ENCODE measurements around the gene SRSF8. TPM values are rescaled to one million over a fixed set of nuclear protein-coding genes. Genes with fewer than 3 reads are reported as not detected.

The SRSF8 gene
- total RNA-seq, 2 donors from 2014 or later = 29.4 to 44.3 TPM

- ATAC-seq (no peak), DNase-seq (ENCODE audit: low spot score) (no peak)
- no peaks in the 10 kb centered on the region for H3K36me3 Mint-ChIP-seq
- H3K27ac Mint-ChIP-seq = no peak overlapping the region
- peaks cover 21 to 35% of the 10 kb centered on the region in 2 donors for H3K27me3 Mint-ChIP-seq
- no peak overlapping the region for H3K4me3 Mint-ChIP-seq
- H3K4me1 Mint-ChIP-seq (ENCODE audit: low read depth in 2 of 2) = no peaks in the 10 kb centered on the region
- no peaks in the 10 kb centered on the region for H3K9me3 Mint-ChIP-seq
Measured at GRCh38 chr11:95054356-95054755, 12.4 kb upstream of the SRSF8 start.

- H3K4me3 Mint-ChIP-seq = no peak overlapping the region
- no peaks in the 10 kb centered on the region for H3K9me3 Mint-ChIP-seq
- H3K4me1 Mint-ChIP-seq (ENCODE audit: low read depth in 2 of 2) = no peaks in the 10 kb centered on the region
- no peaks in the 10 kb centered on the region for H3K36me3 Mint-ChIP-seq
- ATAC-seq = no peak
- peaks cover 26 to 34% of the 10 kb centered on the region in 2 donors for H3K27me3 Mint-ChIP-seq
- no peak for DNase-seq (ENCODE audit: low spot score)
- H3K27ac Mint-ChIP-seq = no peak overlapping the region
Measured at GRCh38 chr11:95055283-95055897, 11.3 kb upstream of the SRSF8 start.

- H3K4me3 Mint-ChIP-seq = no peak overlapping the region
- H3K27me3 Mint-ChIP-seq = peaks cover 26 to 43% of the 10 kb centered on the region in 2 donors
- H3K27ac Mint-ChIP-seq = no peak overlapping the region
- no peaks in the 10 kb centered on the region for H3K9me3 Mint-ChIP-seq
- no peaks in the 10 kb centered on the region for H3K4me1 Mint-ChIP-seq (ENCODE audit: low read depth in 2 of 2)
- H3K36me3 Mint-ChIP-seq = no peaks in the 10 kb centered on the region
- DNase-seq (ENCODE audit: low spot score) (no peak), ATAC-seq (no peak)
Measured at GRCh38 chr11:95057959-95058358, 8.8 kb upstream of the SRSF8 start.

GRCh38 chr11:95058621-95059020 lies 8.1 kb upstream of the SRSF8 start:
- DNase-seq (ENCODE audit: low spot score) (no peak), ATAC-seq (no peak)
- H3K36me3 Mint-ChIP-seq = no peaks in the 10 kb centered on the region
- no peaks in the 10 kb centered on the region for H3K9me3 Mint-ChIP-seq
- no peak overlapping the region for H3K27ac Mint-ChIP-seq
- no peaks in the 10 kb centered on the region for H3K4me1 Mint-ChIP-seq (ENCODE audit: low read depth in 2 of 2)
- H3K27me3 Mint-ChIP-seq = peaks cover 21 to 37% of the 10 kb centered on the region in 2 donors
- H3K4me3 Mint-ChIP-seq = no peak overlapping the region

GRCh38 chr11:95059046-95059445 lies 7.7 kb upstream of the SRSF8 start:
- Mint-ChIP-seq H3K4me3 (no peak overlapping the region), H3K9me3 (no peaks in the 10 kb centered on the region), H3K4me1 (ENCODE audit: low read depth in 2 of 2) (no peaks in the 10 kb centered on the region), H3K36me3 (no peaks in the 10 kb centered on the region), H3K27ac (no peak overlapping the region), H3K27me3 (peaks cover 19 to 35% of the 10 kb centered on the region in 2 donors)
- ATAC-seq (no peak), DNase-seq (ENCODE audit: low spot score) (no peak)

- Mint-ChIP-seq H3K4me1 (ENCODE audit: low read depth in 2 of 2) (peaks cover 15 to 22% of the 10 kb centered on the region in 2 donors), H3K27ac (no peak overlapping the region), H3K9me3 (no peaks in the 10 kb centered on the region), H3K4me3 (no peak overlapping the region), H3K36me3 (peaks cover 1% of the 10 kb centered on the region), H3K27me3 (peaks cover 3 to 15% of the 10 kb centered on the region in 2 donors)
- DNase-seq (ENCODE audit: low spot score) = no peak
- ATAC-seq = no peak
Measured at GRCh38 chr11:95065336-95065735, 1.4 kb upstream of the SRSF8 start.

GRCh38 chr11:95067039-95067840 lies 521 bp downstream of the SRSF8 start:
- Mint-ChIP-seq H3K4me1 (ENCODE audit: low read depth in 2 of 2) (peaks cover 20 to 22% of the 10 kb centered on the region in 2 donors), H3K27me3 (peaks cover 0 to 8% of the 10 kb centered on the region in 2 donors), H3K4me3 (peak overlapping the region; percentile 97), H3K27ac (peak overlapping the region; percentile 92 to 99), H3K9me3 (no peaks in the 10 kb centered on the region), H3K36me3 (peaks cover 5% of the 10 kb centered on the region)
- ATAC-seq (peak; percentile 84 to 89), DNase-seq (ENCODE audit: low spot score) (peak; percentile 82)

GRCh38 chr11:95067841-95068219 lies 1.1 kb downstream of the SRSF8 start:
- DNase-seq (ENCODE audit: low spot score) = no peak
- Mint-ChIP-seq H3K9me3 (no peaks in the 10 kb centered on the region), H3K4me3 (peak overlapping the region; percentile 97), H3K27me3 (peaks cover 0 to 2% of the 10 kb centered on the region in 2 donors), H3K36me3 (peaks cover 5% of the 10 kb centered on the region), H3K4me1 (ENCODE audit: low read depth in 2 of 2) (peaks cover 22 to 25% of the 10 kb centered on the region in 2 donors), H3K27ac (peak overlapping the region; percentile 92 to 99)
- ATAC-seq = no peak

GRCh38 chr11:95068549-95068948 lies 1.8 kb downstream of the SRSF8 start:
- ATAC-seq (peak; percentile 79 to 83), DNase-seq (ENCODE audit: low spot score) (peak; percentile 76)
- peaks cover 25 to 27% of the 10 kb centered on the region in 2 donors for H3K4me1 Mint-ChIP-seq (ENCODE audit: low read depth in 2 of 2)
- no peaks in the 10 kb centered on the region for H3K9me3 Mint-ChIP-seq
- H3K27me3 Mint-ChIP-seq = no peaks in the 10 kb centered on the region
- peak overlapping the region; percentile 97 for H3K4me3 Mint-ChIP-seq
- H3K36me3 Mint-ChIP-seq = peaks cover 5% of the 10 kb centered on the region
- H3K27ac Mint-ChIP-seq = peak overlapping the region; percentile 92 to 99

GRCh38 chr11:95070471-95070870 lies 3.8 kb downstream of the SRSF8 start:
- peaks cover 5% of the 10 kb centered on the region for H3K36me3 Mint-ChIP-seq
- ATAC-seq (no peak), DNase-seq (ENCODE audit: low spot score) (no peak)
- no peak overlapping the region for H3K27ac Mint-ChIP-seq
- H3K9me3 Mint-ChIP-seq = no peaks in the 10 kb centered on the region
- no peak overlapping the region for H3K4me3 Mint-ChIP-seq
- peaks cover 25 to 27% of the 10 kb centered on the region in 2 donors for H3K4me1 Mint-ChIP-seq (ENCODE audit: low read depth in 2 of 2)
- no peaks in the 10 kb centered on the region for H3K27me3 Mint-ChIP-seq

- no peak for ATAC-seq
- Mint-ChIP-seq H3K4me3 (no peak overlapping the region), H3K4me1 (ENCODE audit: low read depth in 2 of 2) (peaks cover 20 to 21% of the 10 kb centered on the region in 2 donors), H3K27me3 (peaks cover 0 to under 1% of the 10 kb centered on the region in 2 donors), H3K36me3 (peaks cover 5% of the 10 kb centered on the region), H3K9me3 (no peaks in the 10 kb centered on the region), H3K27ac (no peak overlapping the region)
- DNase-seq (ENCODE audit: low spot score) = no peak
Measured at GRCh38 chr11:95072948-95073347, 6.2 kb downstream of the SRSF8 start.

- H3K9me3 Mint-ChIP-seq = no peaks in the 10 kb centered on the region
- no peak overlapping the region for H3K27ac Mint-ChIP-seq
- H3K4me1 Mint-ChIP-seq (ENCODE audit: low read depth in 2 of 2) = peaks cover 5 to 15% of the 10 kb centered on the region in 2 donors
- peaks cover 5% of the 10 kb centered on the region for H3K36me3 Mint-ChIP-seq
- peaks cover 0 to 6% of the 10 kb centered on the region in 2 donors for H3K27me3 Mint-ChIP-seq
- no peak overlapping the region for H3K4me3 Mint-ChIP-seq
- DNase-seq (ENCODE audit: low spot score) (no peak), ATAC-seq (no peak)
Measured at GRCh38 chr11:95074792-95075563, 8.3 kb downstream of the SRSF8 start.

GRCh38 chr11:95076416-95076815 lies 9.7 kb downstream of the SRSF8 start:
- peaks cover 5 to 9% of the 10 kb centered on the region in 2 donors for H3K4me1 Mint-ChIP-seq (ENCODE audit: low read depth in 2 of 2)
- no peaks in the 10 kb centered on the region for H3K9me3 Mint-ChIP-seq
- H3K27ac Mint-ChIP-seq = no peak overlapping the region
- DNase-seq (ENCODE audit: low spot score) (no peak), ATAC-seq (no peak)
- H3K36me3 Mint-ChIP-seq = no peaks in the 10 kb centered on the region
- no peak overlapping the region for H3K4me3 Mint-ChIP-seq
- peaks cover 0 to 6% of the 10 kb centered on the region in 2 donors for H3K27me3 Mint-ChIP-seq

- H3K9me3 Mint-ChIP-seq = no peaks in the 10 kb centered on the region
- H3K4me3 Mint-ChIP-seq = no peak overlapping the region
- no peak for ATAC-seq
- DNase-seq (ENCODE audit: low spot score) = no peak
- peaks cover 5 to 9% of the 10 kb centered on the region in 2 donors for H3K4me1 Mint-ChIP-seq (ENCODE audit: low read depth in 2 of 2)
- no peak overlapping the region for H3K27ac Mint-ChIP-seq
- H3K27me3 Mint-ChIP-seq = peaks cover 0 to 6% of the 10 kb centered on the region in 2 donors
- H3K36me3 Mint-ChIP-seq = no peaks in the 10 kb centered on the region
Measured at GRCh38 chr11:95076981-95077380, 10.3 kb downstream of the SRSF8 start.

All from natural killer cell treated with Interleukin-12 subunit alpha and Interleukin-12 subunit beta and Interleukin-15 and Interleukin-18, amount 100 ng/mL, for 72 hours (primary cell).